Kidney epithelial cell (primary cell): ENCODE results near the gene CYSTM1. TPM values are rescaled to one million over a fixed set of nuclear protein-coding genes. Genes with fewer than 3 reads are reported as not detected.

Experiments
- DNase-seq: peaks from one replicate; pipeline ENCODE4 v3.0.0-alpha.2; 2010; ENCODE audit warnings: low read depth
- H3K27me3 ChIP-seq: 2 replicates; pipeline ENCODE4 v1.6.0; 2011; ENCODE audit warnings: low read length; ENCODE audit not compliant: control insufficient read depth, insufficient read depth
- H3K36me3 ChIP-seq: 2 replicates; pipeline ENCODE4 v1.5.1; 2011; ENCODE audit warnings: low read length; ENCODE audit not compliant: control insufficient read depth, insufficient read depth
- H3K4me3 ChIP-seq: 2 replicates; pipeline ENCODE4 v1.5.1; 2011; ENCODE audit warnings: low read depth, mild to moderate bottlenecking, control low read depth, low read length
- total RNA-seq: library from RNA; depleted of rRNA; stranded (reverse); fragments of >200 nt; gene quantifications from 2 replicates; pipeline ENCODE4 v1.2.3, GENCODE V29; 2015
- TF ChIP-seq, protein P1 (sequence below): IDR thresholded peaks from 2 replicates; pipeline ENCODE4 v1.5.1; 2011; ENCODE audit warnings: mild to moderate bottlenecking, moderate library complexity, low read length, control low read depth, inconsistent platforms; ENCODE audit not compliant: insufficient read depth, poor library complexity, severe bottlenecking

The CYSTM1 gene
- total RNA-seq, 1 donor from 2014 or later: 176 TPM

DNA sequence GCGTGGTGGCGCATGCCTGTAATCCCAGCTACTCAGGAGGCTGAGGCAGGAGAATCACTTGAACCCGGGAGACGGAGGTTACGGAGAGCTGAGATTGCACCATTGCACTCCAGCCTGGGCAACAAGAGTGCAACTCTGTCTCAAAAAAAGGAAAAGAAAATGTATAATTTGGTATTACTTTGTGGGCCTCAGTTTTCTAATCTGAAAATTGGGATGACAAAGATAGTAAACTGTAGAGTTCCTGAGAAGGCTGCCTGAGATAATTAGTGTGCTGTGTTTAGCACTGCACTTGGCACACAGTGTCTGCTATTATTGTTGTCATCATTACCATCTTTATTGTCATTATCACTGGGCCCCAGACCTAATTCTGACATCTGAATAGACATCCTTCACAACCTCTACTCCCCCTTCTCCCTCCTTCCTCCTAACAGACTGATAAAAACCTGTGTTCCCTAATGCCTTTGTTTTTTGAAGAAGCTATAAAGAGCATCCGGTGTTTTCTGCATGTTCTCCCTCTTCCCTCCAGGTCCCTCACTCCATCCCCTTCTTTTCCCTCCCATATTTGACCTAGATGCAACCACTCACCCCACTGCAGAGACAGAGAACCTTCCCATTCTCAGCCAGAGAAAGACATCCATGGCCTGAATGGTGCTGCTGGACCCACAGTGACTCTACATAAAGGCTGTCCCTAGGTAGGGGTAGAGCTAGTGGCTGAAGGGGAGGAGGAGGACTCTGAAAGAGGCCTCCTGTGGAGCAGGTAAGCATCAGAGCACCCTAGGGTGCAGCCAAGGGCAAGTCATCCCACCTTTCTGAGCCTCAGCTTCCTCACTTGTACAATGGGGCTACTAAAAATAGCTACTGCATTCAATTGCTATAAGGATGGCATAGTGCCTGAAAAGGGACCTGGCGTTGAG lies 15.7 kb upstream of the CYSTM1 start:
- DNase-seq: no peak
- no peak overlapping the region for H3K4me3 ChIP-seq
- peaks cover 2% of the 10 kb centered on the region for H3K27me3 ChIP-seq
- TF ChIP-seq, protein P1, sequence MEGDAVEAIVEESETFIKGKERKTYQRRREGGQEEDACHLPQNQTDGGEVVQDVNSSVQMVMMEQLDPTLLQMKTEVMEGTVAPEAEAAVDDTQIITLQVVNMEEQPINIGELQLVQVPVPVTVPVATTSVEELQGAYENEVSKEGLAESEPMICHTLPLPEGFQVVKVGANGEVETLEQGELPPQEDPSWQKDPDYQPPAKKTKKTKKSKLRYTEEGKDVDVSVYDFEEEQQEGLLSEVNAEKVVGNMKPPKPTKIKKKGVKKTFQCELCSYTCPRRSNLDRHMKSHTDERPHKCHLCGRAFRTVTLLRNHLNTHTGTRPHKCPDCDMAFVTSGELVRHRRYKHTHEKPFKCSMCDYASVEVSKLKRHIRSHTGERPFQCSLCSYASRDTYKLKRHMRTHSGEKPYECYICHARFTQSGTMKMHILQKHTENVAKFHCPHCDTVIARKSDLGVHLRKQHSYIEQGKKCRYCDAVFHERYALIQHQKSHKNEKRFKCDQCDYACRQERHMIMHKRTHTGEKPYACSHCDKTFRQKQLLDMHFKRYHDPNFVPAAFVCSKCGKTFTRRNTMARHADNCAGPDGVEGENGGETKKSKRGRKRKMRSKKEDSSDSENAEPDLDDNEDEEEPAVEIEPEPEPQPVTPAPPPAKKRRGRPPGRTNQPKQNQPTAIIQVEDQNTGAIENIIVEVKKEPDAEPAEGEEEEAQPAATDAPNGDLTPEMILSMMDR: no peak
- no peaks in the 10 kb centered on the region for H3K36me3 ChIP-seq

- TF ChIP-seq, protein P1: no peak
- peaks cover 2% of the 10 kb centered on the region for H3K27me3 ChIP-seq
- H3K4me3 ChIP-seq: no peak overlapping the region
- no peak for DNase-seq
- H3K36me3 ChIP-seq: no peaks in the 10 kb centered on the region
Measured at GRCh38 chr5:140162275-140162674, 12.7 kb upstream of the CYSTM1 start.

DNA sequence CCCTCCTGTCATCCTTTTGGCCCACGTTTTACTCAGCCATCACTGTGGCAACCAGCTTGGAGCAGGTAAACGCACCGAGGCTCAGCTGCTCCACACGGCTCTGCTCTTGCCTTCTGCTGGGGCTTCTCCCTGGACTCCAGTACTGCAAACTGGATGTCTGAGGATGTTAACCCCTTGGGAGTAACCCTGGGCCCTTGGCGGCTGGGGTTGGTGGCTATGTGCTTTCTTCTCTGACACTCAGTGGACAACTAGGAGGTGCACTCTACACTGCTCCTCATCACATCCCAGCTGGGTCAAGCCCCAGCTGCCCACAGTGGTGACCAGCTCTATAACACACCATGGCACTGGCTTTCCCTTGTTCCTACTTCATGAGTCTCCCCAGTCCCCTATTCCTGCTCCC lies 12.2 kb upstream of the CYSTM1 start:
- Histone ChIP-seq H3K27me3 (peaks cover 2% of the 10 kb centered on the region), H3K4me3 (no peak overlapping the region), H3K36me3 (no peaks in the 10 kb centered on the region)
- TF ChIP-seq, protein P1: no peak
- no peak for DNase-seq

DNA sequence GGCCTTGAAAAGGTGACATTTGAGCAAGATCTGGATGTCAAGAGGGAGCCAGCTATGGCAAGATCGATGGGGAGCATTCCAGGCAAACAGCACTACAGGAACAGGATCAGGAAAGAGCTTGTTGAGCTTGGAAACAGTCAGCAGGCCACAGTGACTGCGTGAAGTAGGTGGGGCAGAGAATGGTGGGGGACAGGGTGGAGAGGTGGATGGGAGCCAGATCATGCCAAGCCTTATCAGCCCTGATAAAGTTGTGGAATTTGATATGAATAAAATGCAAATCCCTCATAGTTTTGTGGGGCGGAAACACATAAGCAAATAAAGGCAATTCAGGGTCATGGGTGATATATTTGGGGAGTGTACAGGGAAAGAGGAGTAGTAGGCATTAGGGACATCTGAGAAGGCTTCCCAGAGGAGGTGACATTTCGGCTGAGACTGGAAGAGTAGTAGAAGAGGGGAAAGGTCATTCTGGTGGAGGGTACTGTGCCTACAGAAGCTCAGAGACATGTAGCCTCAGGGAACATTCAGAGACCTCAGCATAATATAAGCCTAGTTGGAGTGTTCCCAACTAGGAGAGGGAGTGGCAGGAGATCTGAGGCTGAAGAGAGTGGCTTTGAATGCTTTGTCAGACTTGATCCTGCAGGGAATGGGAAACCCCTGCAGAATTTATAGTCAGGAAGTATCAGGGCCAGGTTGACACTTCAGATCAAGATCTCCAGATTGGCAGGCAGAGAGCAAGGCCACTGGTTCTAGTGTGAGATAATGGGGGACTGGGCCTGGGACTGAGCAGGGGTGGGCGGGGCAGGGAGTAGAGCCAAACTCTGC lies 9.7 kb upstream of the CYSTM1 start:
- TF ChIP-seq, protein P1: no peak
- H3K4me3 ChIP-seq: no peak overlapping the region
- DNase-seq: no peak
- peaks cover 2% of the 10 kb centered on the region for H3K27me3 ChIP-seq
- H3K36me3 ChIP-seq: no peaks in the 10 kb centered on the region

GRCh38 chr5:140165923-140166270 lies 9.1 kb upstream of the CYSTM1 start:
- TF ChIP-seq, protein P1: no peak
- no peaks in the 10 kb centered on the region for H3K36me3 ChIP-seq
- no peak overlapping the region for H3K4me3 ChIP-seq
- H3K27me3 ChIP-seq: peaks cover 2% of the 10 kb centered on the region
- DNase-seq: no peak
